NK-92 (cell line): Measurements from ENCODE around the gene PPP1R13B.

Experiments
- DNase-seq: peaks from one replicate; lab custom pipeline; 2025; ENCODE audit not compliant: unreplicated experiment; lab: John Stamatoyannopoulos, UW

PPP1R13B gene

GRCh38 chr14:103838117-103838516, 9.3 kb downstream of the PPP1R13B start:
- DNase-seq: no peak

GRCh38 chr14:103836976-103837725, 10.2 kb downstream of the PPP1R13B start:
- no peak for DNase-seq

DNA sequence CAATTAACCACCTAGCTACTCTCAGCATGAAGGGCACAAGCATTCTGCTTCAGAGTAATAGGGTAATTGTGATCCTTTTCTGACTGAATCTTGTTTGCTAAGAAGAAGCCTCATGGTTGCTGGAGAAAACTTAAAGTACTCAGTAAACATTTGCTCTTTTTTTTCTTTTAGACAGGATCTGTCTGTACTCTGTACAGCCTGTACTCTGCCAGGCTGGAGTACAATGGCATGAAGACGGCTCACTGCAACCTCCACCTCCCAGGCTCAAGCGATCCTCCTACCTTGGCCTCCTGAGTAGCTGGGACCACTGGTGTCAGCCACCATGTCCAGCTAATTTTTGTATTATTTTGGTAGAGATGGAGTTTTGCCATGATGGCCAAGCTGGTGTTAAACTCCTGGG, 12.4 kb downstream of the PPP1R13B start:
- DNase-seq: no peak

GRCh38 chr14:103833711-103834110, 13.7 kb downstream of the PPP1R13B start:
- no peak for DNase-seq

DNA sequence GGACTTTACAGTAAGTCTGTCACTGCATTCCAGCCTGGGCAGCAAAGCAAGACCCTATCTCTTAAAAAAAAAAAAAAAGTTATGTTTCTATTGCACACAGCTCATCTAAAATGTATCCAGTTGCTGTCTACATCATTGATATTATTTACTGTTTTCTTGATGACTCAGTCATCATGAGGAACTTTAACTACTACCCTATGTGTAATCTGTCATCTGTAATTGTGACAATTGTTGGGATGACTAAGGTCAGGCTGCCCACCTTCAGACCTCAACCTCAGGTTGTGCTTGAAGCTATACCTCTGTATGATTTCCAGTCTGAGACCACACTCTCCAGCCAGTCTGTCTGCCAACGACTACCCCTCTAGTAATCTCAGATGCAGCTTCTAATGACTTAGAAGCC, 15.3 kb downstream of the PPP1R13B start:
- no peak for DNase-seq

GRCh38 chr14:103830511-103831270, 16.7 kb downstream of the PPP1R13B start:
- no peak for DNase-seq

DNA sequence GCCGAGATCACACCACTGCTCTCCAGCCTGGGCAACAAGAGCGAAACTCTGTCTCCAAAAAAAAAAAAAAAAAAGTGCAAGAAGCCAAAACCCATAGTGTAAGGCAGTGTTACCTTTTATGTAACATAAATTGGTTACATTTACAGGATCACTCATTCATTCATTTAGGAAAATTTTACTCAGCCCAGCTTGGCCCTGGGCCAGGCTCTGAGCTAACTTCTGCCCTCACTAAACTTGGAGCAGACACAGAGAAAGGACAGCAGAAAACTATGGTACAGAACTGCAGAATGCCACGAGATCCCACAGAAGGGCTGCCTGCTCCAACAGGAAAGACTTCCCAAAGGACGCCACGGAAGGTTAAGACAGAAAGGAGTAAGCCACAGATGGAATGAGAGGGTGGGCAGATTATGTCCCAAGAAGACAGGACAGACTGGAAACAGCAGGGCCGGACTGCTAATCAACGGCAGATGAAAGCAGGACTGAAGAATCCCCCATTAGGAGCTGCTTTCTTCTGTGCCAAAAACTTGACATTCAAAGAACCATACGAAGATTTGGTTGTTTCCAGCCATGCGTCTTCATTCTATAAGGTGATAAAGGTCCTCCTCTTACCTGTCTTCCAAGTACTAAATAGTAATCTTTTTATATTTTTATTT, 18.9 kb downstream of the PPP1R13B start:
- DNase-seq: no peak

GRCh38 chr14:103825101-103825500, 22.3 kb downstream of the PPP1R13B start:
- DNase-seq: no peak

- DNase-seq: no peak
Measured at GRCh38 chr14:103820908-103821307, 26.5 kb downstream of the PPP1R13B start.

GRCh38 chr14:103820382-103820781, 27.0 kb downstream of the PPP1R13B start:
- DNase-seq: no peak

- no peak for DNase-seq
Measured at GRCh38 chr14:103819503-103820307, 27.7 kb downstream of the PPP1R13B start.

GRCh38 chr14:103818870-103819269, 28.5 kb downstream of the PPP1R13B start:
- no peak for DNase-seq

GRCh38 chr14:103818422-103818821, 29.0 kb downstream of the PPP1R13B start:
- no peak for DNase-seq

DNA sequence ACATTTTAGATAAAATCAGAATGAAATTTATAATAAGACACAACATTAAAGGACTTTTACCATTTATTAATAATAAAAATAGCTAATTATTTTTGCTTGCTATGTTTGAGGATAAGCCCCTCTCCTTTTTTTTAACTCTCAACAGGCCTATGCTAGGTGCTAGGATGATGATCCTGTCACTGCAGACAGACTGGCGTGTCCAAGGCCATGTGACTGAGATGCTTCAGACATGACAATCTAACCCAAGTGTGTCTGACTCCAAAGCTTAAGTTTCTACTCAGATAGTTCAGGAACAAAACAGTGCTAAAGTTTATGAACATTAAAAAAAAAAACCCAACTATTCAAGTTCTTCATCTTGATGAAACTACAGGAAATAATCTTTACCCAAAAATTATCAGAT, 29.8 kb downstream of the PPP1R13B start:
- no peak for DNase-seq

- DNase-seq: no peak
Measured at GRCh38 chr14:103816991-103817390, 30.4 kb downstream of the PPP1R13B start.

GRCh38 chr14:103815253-103815652, 32.1 kb downstream of the PPP1R13B start:
- DNase-seq: no peak

DNA sequence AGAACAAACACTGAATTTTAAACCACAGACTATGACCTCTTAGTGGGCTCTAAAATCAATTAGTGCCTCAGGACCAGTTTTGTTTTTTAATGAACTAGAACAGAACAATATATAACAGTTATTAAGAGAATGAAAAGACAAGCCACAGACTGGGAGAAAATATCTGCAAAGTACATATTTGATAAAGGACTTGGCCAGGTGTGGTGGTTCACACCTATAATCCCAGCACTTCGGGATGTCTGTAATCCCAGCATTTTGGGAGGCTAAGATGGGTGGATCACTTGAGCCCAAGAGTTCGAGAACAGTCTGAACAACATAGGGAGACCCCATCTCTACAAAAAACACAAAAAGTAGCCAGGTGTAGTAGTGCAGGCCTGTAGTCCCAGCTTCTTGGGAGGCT, 36.2 kb downstream of the PPP1R13B start:
- no peak for DNase-seq

- DNase-seq: no peak
Measured at GRCh38 chr14:103808403-103809001, 38.9 kb downstream of the PPP1R13B start.

DNA sequence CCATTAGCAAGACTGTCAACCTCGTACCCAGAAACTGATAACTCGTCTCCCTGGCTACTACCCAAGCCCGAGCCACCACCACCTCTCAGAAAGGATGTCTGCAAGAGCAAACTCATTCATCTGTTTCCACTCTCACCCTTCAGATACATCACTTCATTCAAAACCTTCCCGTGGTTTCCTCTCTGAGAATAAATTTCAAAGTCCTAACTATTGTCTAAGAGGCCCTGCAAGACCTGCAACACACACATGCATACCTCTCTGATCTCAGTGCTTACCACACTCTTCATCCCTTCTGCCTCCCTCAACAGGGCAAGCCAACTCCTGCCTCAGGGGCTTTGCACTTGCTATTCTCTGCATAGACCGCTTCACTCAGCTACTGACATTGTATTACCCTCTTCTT, 40.6 kb downstream of the PPP1R13B start:
- no peak for DNase-seq

- DNase-seq: no peak
Measured at GRCh38 chr14:103805708-103806107, 41.7 kb downstream of the PPP1R13B start.

DNA sequence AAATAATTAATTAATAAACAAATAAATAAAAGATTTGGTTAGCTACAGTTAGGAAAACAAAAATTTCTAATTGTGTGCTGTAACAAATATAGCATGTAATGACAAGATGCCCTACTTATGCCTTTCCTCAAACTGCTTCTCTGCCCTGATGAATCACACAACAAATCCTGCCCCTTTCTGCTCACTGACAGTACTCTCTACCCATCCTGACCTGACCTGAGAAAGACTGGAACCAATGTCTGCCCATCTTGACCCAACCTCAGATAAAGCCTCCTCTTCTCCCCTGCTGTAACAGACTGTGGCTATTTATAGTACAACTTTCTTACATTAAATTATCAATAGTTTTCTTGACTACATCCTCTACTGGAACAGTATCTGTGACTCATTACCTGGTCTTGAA, 43.7 kb downstream of the PPP1R13B start:
- DNase-seq: no peak
